Endothelial cell (in vitro differentiated cells): ENCODE data around the gene TGFBR3. TPM values are rescaled to one million over a fixed set of nuclear protein-coding genes. Genes with fewer than 3 reads are reported as not detected.

Source experiments
- DNase-seq: peaks from one replicate; pipeline ENCODE4 v3.0.0; 2021; ENCODE audit warnings: low spot score
- H3K27ac Mint-ChIP-seq: one replicate; pipeline ENCODE4 v1.8.0; 2021; ENCODE audit warnings: mixed read lengths, inconsistent platforms; ENCODE audit not compliant: unreplicated experiment
- H3K27me3 Mint-ChIP-seq: one replicate; pipeline ENCODE4 v1.8.0; 2021; ENCODE audit warnings: mild to moderate bottlenecking, moderate library complexity, mixed read lengths, inconsistent platforms; ENCODE audit not compliant: unreplicated experiment
- H3K36me3 Mint-ChIP-seq: one replicate; pipeline ENCODE4 v1.8.0; 2021; ENCODE audit warnings: mild to moderate bottlenecking, low read depth, mixed read lengths, inconsistent platforms; ENCODE audit not compliant: unreplicated experiment
- H3K4me1 Mint-ChIP-seq: one replicate; pipeline ENCODE4 v1.8.0; 2021; ENCODE audit warnings: mild to moderate bottlenecking, mixed read lengths, inconsistent platforms; ENCODE audit not compliant: unreplicated experiment
- H3K4me3 Mint-ChIP-seq: one replicate; pipeline ENCODE4 v1.8.0; 2021; ENCODE audit warnings: mild to moderate bottlenecking, mixed read lengths, inconsistent platforms; ENCODE audit not compliant: unreplicated experiment
- H3K9me3 Mint-ChIP-seq: one replicate; pipeline ENCODE4 v1.8.0; 2021; ENCODE audit warnings: mixed read lengths, inconsistent platforms; ENCODE audit not compliant: unreplicated experiment
- total RNA-seq: library from RNA; stranded (reverse); fragmentation: NEBNext Ultra II Directional; extraction: Animal tissue kit (Norgen Biotek cat#: 25700); gene quantifications from one replicate; pipeline ENCODE4 v1.2.1, GENCODE V29; 2021; ENCODE audit not compliant: unreplicated experiment
- TF ChIP-seq, protein P1 (sequence below): fragments of 200-600 bp; sonication (generic); IDR thresholded peaks from one replicate; pipeline ENCODE4 v1.5.0; 2021; ENCODE audit warnings: antibody characterized with exemption; ENCODE audit not compliant: unreplicated experiment

TGFBR3 gene
- total RNA-seq, 1 donor from 2014 or later = 39.2 TPM

DNA sequence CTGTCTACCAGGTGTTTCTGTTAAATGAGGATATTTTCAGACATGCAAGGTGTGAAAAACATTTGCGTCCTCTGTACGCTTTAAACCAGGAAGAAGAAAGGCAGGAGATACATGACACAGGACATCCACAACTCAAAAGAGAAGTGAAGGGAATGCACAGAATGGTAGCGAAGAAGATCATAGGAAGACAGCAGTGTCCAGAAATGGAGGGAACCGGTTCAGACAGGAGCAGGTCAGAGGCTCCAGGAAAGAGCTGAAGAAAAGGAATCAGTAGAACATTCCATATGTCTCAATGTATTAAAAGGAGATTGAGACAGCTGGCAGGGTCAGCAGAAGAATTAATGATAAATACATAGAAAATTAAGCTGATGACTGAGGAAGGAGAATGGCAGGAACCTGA, 194.4 kb downstream of the TGFBR3 start:
- Mint-ChIP-seq H3K4me3 (no peak overlapping the region), H3K9me3 (no peaks in the 10 kb centered on the region), H3K36me3 (peaks cover 11% of the 10 kb centered on the region), H3K27ac (peak overlapping the region; percentile 2), H3K4me1 (peaks cover 50% of the 10 kb centered on the region), H3K27me3 (peaks cover 4% of the 10 kb centered on the region)
- TF ChIP-seq, protein P1, sequence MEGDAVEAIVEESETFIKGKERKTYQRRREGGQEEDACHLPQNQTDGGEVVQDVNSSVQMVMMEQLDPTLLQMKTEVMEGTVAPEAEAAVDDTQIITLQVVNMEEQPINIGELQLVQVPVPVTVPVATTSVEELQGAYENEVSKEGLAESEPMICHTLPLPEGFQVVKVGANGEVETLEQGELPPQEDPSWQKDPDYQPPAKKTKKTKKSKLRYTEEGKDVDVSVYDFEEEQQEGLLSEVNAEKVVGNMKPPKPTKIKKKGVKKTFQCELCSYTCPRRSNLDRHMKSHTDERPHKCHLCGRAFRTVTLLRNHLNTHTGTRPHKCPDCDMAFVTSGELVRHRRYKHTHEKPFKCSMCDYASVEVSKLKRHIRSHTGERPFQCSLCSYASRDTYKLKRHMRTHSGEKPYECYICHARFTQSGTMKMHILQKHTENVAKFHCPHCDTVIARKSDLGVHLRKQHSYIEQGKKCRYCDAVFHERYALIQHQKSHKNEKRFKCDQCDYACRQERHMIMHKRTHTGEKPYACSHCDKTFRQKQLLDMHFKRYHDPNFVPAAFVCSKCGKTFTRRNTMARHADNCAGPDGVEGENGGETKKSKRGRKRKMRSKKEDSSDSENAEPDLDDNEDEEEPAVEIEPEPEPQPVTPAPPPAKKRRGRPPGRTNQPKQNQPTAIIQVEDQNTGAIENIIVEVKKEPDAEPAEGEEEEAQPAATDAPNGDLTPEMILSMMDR = no peak
- DNase-seq = no peak

DNA sequence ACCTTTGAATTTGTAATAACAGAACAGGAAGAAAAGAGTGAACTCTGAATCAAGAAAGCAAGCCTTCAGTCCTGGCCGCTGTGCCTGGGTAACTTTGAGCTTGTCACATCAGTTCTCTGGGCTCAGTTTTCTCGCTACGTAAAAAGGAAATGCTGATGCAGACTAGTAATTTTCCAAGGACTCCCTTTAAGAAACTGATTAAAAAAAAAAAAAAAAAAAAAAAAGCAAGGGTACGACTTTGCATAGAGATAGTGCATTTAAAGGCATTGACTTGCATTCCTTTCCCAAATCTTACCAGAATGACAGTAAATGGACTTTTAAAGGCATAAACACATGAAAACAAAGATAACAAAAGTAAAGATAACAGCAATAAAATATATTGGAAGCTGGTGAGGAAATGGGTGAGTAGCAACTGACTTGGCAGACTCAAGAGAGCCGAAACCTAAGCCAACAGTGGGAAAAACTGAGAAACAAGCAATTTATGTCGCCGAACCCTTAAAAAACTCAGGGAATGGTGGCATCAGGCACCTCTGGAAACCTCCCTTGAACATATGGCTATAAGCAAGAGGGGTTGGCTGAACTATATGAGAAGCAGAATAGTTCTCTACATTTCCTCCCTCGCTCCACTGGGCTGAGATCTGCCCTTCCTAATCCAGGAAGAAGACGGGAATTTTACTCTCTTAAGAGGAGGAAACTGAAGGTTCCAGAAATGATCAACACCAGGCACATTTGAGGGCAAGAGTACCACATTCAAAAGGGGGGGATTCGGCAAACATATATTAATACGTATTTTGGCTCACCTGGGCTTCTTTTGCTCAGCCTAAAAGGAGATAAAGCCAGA, 196.1 kb downstream of the TGFBR3 start:
- TF ChIP-seq, protein P1 = no peak
- DNase-seq = no peak
- Mint-ChIP-seq H3K36me3 (peaks cover 11% of the 10 kb centered on the region), H3K27ac (no peak overlapping the region), H3K27me3 (peaks cover 6% of the 10 kb centered on the region), H3K4me1 (peaks cover 63% of the 10 kb centered on the region), H3K9me3 (no peaks in the 10 kb centered on the region), H3K4me3 (no peak overlapping the region)

DNA sequence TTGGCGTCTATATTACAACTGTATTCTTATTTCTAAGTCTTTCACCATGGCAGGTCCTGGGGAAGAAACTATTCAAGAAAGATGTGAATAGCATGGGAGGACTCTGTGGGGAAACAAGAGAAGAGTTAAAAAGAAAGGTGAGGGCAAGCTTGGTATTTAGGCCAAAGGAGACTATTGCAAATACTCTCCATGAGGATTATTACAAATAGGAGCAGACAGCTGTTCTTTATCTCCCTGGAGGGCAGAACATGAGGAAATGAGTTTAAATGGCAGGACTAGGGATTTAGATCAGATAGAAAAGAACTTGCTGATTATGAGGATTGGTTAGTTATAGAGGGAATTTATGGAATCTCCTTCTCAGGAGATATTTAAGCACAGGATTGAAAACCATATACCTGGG, 198.5 kb downstream of the TGFBR3 start:
- peaks cover 8% of the 10 kb centered on the region for H3K36me3 Mint-ChIP-seq
- H3K27ac Mint-ChIP-seq = no peak overlapping the region
- peaks cover 4% of the 10 kb centered on the region for H3K27me3 Mint-ChIP-seq
- H3K9me3 Mint-ChIP-seq = no peaks in the 10 kb centered on the region
- peak overlapping the region; percentile 16 for H3K4me3 Mint-ChIP-seq
- peaks cover 74% of the 10 kb centered on the region for H3K4me1 Mint-ChIP-seq
- TF ChIP-seq, protein P1 = no peak
- DNase-seq = no peak

DNA sequence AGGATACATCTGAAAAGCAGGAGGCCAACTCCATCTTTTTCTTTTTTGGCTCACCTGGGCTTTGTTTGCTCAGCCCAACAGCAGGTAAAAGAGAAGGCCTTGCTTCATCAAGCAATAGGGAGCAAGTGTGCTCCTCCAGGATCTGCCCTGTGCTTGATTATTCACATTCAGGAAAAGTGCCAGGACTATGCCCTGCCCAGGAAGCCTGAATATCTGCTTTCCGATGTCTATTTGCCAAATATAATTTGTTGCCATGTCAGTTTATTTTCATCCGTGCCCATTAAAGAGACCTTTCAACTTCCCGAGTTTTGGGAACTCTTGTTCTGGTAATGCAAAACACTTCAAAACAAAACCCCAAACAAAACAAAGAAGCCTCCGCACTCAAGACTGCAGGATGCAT, 200.0 kb downstream of the TGFBR3 start:
- H3K4me1 Mint-ChIP-seq = peaks cover 66% of the 10 kb centered on the region
- no peak overlapping the region for H3K27ac Mint-ChIP-seq
- peaks cover 8% of the 10 kb centered on the region for H3K36me3 Mint-ChIP-seq
- TF ChIP-seq, protein P1 = no peak
- no peak overlapping the region for H3K4me3 Mint-ChIP-seq
- no peak for DNase-seq
- H3K9me3 Mint-ChIP-seq = no peaks in the 10 kb centered on the region
- peaks cover 2% of the 10 kb centered on the region for H3K27me3 Mint-ChIP-seq

DNA sequence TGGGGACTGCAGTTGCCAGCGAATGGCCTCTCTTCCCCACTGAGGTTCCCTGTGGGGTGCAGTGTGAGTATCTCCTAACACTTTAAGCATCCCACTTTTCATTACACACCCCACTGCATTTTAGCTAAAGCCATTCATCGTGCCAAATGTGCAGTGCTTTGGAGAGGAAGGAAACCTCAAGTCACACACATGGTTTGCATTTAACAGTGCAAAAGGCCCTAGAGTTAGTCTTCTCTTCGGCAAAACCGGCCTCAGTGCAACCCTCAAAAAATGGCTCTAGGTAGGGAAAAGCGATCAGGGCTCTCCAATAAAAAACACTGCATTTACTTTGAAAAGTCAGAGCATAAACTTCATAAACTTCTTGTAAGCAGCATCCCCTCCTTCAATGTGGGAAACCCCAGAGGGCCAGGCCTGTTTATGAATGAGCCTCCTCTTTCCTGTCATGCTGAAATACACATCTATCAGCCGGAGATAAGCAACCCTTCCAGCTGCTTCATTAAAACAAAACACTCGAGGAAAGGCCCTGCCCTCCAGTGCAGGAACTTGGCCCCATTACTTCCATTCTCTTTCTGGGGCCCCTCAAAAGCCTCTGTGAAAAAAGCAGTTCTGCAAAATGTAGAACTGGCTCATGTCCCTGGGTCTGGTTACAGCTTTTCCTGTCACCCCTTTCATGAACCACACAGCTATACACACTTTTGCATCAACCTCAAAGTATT, 201.3 kb downstream of the TGFBR3 start:
- no peaks in the 10 kb centered on the region for H3K9me3 Mint-ChIP-seq
- H3K27ac Mint-ChIP-seq = peak overlapping the region; percentile 52
- H3K4me1 Mint-ChIP-seq = peaks cover 60% of the 10 kb centered on the region
- peaks cover 8% of the 10 kb centered on the region for H3K36me3 Mint-ChIP-seq
- DNase-seq = no peak
- TF ChIP-seq, protein P1 = no peak
- H3K4me3 Mint-ChIP-seq = no peak overlapping the region
- H3K27me3 Mint-ChIP-seq = peaks cover 2% of the 10 kb centered on the region
